ENCODE data around the gene KIF26B.

DNA sequence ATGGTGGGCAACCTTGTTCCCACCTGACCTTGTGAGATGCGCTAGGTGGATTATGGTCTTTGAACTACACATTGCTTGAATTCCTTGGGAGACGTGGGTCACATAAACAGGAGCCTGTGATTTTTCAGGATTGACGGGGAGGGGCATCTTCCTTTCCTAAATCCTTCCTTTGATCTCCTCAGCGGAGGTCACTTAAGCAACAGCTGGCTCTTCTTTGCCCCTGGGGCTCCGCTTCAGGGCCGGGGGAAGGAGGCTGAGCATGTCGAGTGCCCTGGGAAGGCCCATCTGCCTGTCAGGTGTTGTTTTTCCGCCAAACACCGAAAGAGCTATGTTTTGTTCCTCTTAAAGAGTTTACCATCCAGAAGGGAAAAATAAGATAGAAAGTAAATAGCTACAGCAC is 40.6 kb downstream of the KIF26B start:
- TF ChIP-seq BACH2 (CRISPR knock-in tag; IDR thresholded peaks at IDR 0.05; ENCODE audit: borderline replicate concordance), result no peak
- no peak for TF ChIP-seq ESRRG (CRISPR knock-in tag; IDR thresholded peaks at IDR 0.05)
- no peak for TF ChIP-seq RARB (CRISPR knock-in tag; IDR thresholded peaks at IDR 0.05)
- TF ChIP-seq, protein P1, sequence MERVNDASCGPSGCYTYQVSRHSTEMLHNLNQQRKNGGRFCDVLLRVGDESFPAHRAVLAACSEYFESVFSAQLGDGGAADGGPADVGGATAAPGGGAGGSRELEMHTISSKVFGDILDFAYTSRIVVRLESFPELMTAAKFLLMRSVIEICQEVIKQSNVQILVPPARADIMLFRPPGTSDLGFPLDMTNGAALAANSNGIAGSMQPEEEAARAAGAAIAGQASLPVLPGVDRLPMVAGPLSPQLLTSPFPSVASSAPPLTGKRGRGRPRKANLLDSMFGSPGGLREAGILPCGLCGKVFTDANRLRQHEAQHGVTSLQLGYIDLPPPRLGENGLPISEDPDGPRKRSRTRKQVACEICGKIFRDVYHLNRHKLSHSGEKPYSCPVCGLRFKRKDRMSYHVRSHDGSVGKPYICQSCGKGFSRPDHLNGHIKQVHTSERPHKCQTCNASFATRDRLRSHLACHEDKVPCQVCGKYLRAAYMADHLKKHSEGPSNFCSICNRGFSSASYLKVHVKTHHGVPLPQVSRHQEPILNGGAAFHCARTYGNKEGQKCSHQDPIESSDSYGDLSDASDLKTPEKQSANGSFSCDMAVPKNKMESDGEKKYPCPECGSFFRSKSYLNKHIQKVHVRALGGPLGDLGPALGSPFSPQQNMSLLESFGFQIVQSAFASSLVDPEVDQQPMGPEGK (CRISPR knock-in tag; IDR thresholded peaks at IDR 0.05; ENCODE audit: borderline replicate concordance), result no peak
- TF ChIP-seq, protein P2, sequence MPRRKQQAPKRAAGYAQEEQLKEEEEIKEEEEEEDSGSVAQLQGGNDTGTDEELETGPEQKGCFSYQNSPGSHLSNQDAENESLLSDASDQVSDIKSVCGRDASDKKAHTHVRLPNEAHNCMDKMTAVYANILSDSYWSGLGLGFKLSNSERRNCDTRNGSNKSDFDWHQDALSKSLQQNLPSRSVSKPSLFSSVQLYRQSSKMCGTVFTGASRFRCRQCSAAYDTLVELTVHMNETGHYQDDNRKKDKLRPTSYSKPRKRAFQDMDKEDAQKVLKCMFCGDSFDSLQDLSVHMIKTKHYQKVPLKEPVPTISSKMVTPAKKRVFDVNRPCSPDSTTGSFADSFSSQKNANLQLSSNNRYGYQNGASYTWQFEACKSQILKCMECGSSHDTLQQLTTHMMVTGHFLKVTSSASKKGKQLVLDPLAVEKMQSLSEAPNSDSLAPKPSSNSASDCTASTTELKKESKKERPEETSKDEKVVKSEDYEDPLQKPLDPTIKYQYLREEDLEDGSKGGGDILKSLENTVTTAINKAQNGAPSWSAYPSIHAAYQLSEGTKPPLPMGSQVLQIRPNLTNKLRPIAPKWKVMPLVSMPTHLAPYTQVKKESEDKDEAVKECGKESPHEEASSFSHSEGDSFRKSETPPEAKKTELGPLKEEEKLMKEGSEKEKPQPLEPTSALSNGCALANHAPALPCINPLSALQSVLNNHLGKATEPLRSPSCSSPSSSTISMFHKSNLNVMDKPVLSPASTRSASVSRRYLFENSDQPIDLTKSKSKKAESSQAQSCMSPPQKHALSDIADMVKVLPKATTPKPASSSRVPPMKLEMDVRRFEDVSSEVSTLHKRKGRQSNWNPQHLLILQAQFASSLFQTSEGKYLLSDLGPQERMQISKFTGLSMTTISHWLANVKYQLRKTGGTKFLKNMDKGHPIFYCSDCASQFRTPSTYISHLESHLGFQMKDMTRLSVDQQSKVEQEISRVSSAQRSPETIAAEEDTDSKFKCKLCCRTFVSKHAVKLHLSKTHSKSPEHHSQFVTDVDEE (CRISPR knock-in tag; IDR thresholded peaks at IDR 0.05), result no peak
- no peak for TF ChIP-seq CREB5 (CRISPR knock-in tag; IDR thresholded peaks at IDR 0.05; ENCODE audit: low read depth)
- TF ChIP-seq ZNF8 (CRISPR knock-in tag; IDR thresholded peaks at IDR 0.05), result no peak

All from SK-N-SH treated with all-trans-retinoic acid at 6 μM for 48 hours (cell line).